Right cardiac atrium (tissue), 5 donors: ENCODE data around the gene PTPN4. TPM values are rescaled to one million over a fixed set of nuclear protein-coding genes. Genes with fewer than 3 reads are reported as not detected.

Source experiments
- ATAC-seq, 2 donors: fragments of 200-7000 bp; cut with Tn5 transposase; one replicate each; pipeline versions ENCODE4 v1.8.0 to v1.9.1; 2020; ENCODE audit warnings: moderate library complexity in 2 of 2, mild to moderate bottlenecking in 1 of 2
- DNase-seq, 3 donors: peaks; one replicate each; pipeline ENCODE4 v3.0.0-alpha.2; 2020
- H3K27ac ChIP-seq: one replicate; pipeline ENCODE4 v1.5.1; 2013; ENCODE audit warnings: mild to moderate bottlenecking, low read length, control low read depth, moderate library complexity
- H3K27me3 ChIP-seq: one replicate; pipeline ENCODE4 v1.6.1; 2013; ENCODE audit not compliant: control insufficient read depth, insufficient read depth
- H3K4me1 ChIP-seq: one replicate; pipeline ENCODE4 v1.6.1; 2013; ENCODE audit warnings: low read length; ENCODE audit not compliant: control insufficient read depth, insufficient read depth
- H3K4me3 ChIP-seq: one replicate; pipeline ENCODE4 v1.5.1; 2013; ENCODE audit warnings: low read length, control low read depth
- H3K9me3 ChIP-seq: one replicate; pipeline ENCODE4 v1.6.1; 2013; ENCODE audit warnings: low read length; ENCODE audit not compliant: control insufficient read depth
- WGBS: extraction: QIAGEN DNeasy Blood & Tissue Kit; methylation state at CpG from one replicate; pipeline ENCODE4 v1.1.7; 2013; 5-methylcytosine and 5-hydroxymethylcytosine counted together
- intact Hi-C, 4 donors: fragments of 100-400 bp; cut with DNase I; formaldehyde crosslinking; loops; one replicate each; pipeline versions ENCODE4 v1.11.0 to v1.14.0; 2022 to 2023
- polyA plus RNA-seq: library from polyadenylated mRNA; stranded (reverse); fragments of 200-250 nt; gene quantifications from one replicate; pipeline ENCODE4 v1.2.3, GENCODE V29; 2013
- total RNA-seq, 4 donors: library from RNA; stranded (reverse); fragmentation: NEBNext Ultra II Directional; extraction: Animal tissue kit (Norgen Biotek cat#: 25700); gene quantifications; one replicate each; pipeline ENCODE4 v1.2.1, GENCODE V29; 2021
- donor health status: healthy with polysubstance abuse.
- donor health status: DM: no; HTN: yes; CAD: no.
- donor health status: DM: no; HTN: no; CAD: no.
- donor health status: DM: no; HTN: yes; CAD: no; lungs with severe emphysema.
- donor health status: DM: yes; HTN: yes; CAD: no.

The PTPN4 gene
- total and polyA plus RNA-seq, 5 donors, result 6.5 to 42.6 (median 35.0) TPM

GRCh38 chr2:119719261-119719627 lies 40.5 kb upstream of the PTPN4 start:
- no peaks in the 10 kb centered on the region for H3K27me3 ChIP-seq
- ATAC-seq, result no peak
- no peaks in the 10 kb centered on the region for H3K9me3 ChIP-seq
- intact Hi-C loops, result no loop called here
- H3K4me3 ChIP-seq, result no peak overlapping the region
- 87% methylated on average over 3 of the region's 3 CpGs for WGBS
- H3K27ac ChIP-seq, result no peak overlapping the region
- no peak for DNase-seq
- peaks cover 4% of the 10 kb centered on the region for H3K4me1 ChIP-seq

GRCh38 chr2:119721043-119721442 lies 38.7 kb upstream of the PTPN4 start:
- DNase-seq (no peak), ATAC-seq (no peak)
- H3K27ac ChIP-seq, result no peak overlapping the region
- WGBS, result 94% methylated on average over 1 of the region's 1 CpG
- no peak overlapping the region for H3K4me3 ChIP-seq
- no peaks in the 10 kb centered on the region for H3K4me1 ChIP-seq
- H3K27me3 ChIP-seq, result no peaks in the 10 kb centered on the region
- intact Hi-C loops, result no loop called here
- H3K9me3 ChIP-seq, result no peaks in the 10 kb centered on the region

GRCh38 chr2:119721462-119721861 lies 38.3 kb upstream of the PTPN4 start:
- 52% methylated on average over 5 of the region's 5 CpGs for WGBS
- intact Hi-C loops, result no loop called here
- Histone ChIP-seq H3K4me3 (no peak overlapping the region), H3K27me3 (no peaks in the 10 kb centered on the region), H3K27ac (peak overlapping the region; percentile 21), H3K9me3 (no peaks in the 10 kb centered on the region), H3K4me1 (no peaks in the 10 kb centered on the region)
- DNase-seq (no peak), ATAC-seq (peak; percentile 79 to 92)

- Histone ChIP-seq H3K4me3 (no peak overlapping the region), H3K27ac (peak overlapping the region; percentile 6), H3K27me3 (no peaks in the 10 kb centered on the region), H3K9me3 (no peaks in the 10 kb centered on the region), H3K4me1 (no peaks in the 10 kb centered on the region)
- DNase-seq (no peak), ATAC-seq (no peak)
- 82% methylated on average over 4 of the region's 4 CpGs for WGBS
- intact Hi-C loops, result no loop called here
Measured at GRCh38 chr2:119721904-119722303, 37.8 kb upstream of the PTPN4 start.

GRCh38 chr2:119723186-119723585 lies 36.5 kb upstream of the PTPN4 start:
- Histone ChIP-seq H3K27me3 (no peaks in the 10 kb centered on the region), H3K9me3 (no peaks in the 10 kb centered on the region), H3K27ac (no peak overlapping the region), H3K4me3 (no peak overlapping the region), H3K4me1 (no peaks in the 10 kb centered on the region)
- no peak for DNase-seq
- WGBS, result 66% methylated on average over 8 of the region's 8 CpGs
- intact Hi-C loops, result no loop called here
- no peak for ATAC-seq

- ATAC-seq (no peak), DNase-seq (no peak)
- intact Hi-C loops, result no loop called here
- Histone ChIP-seq H3K4me3 (no peak overlapping the region), H3K27me3 (no peaks in the 10 kb centered on the region), H3K9me3 (no peaks in the 10 kb centered on the region), H3K4me1 (no peaks in the 10 kb centered on the region), H3K27ac (no peak overlapping the region)
- WGBS, result 82% methylated on average over 10 of the region's 10 CpGs
Measured at GRCh38 chr2:119723784-119724467, 35.8 kb upstream of the PTPN4 start.

- no peaks in the 10 kb centered on the region for H3K27me3 ChIP-seq
- no peak overlapping the region for H3K27ac ChIP-seq
- no peak overlapping the region for H3K4me3 ChIP-seq
- WGBS, result 86% methylated on average over 10 of the region's 10 CpGs
- no peaks in the 10 kb centered on the region for H3K9me3 ChIP-seq
- DNase-seq (no peak), ATAC-seq (no peak)
- H3K4me1 ChIP-seq, result no peaks in the 10 kb centered on the region
- intact Hi-C loops, result no loop called here
Measured at GRCh38 chr2:119724656-119725485, 34.9 kb upstream of the PTPN4 start.

- Histone ChIP-seq H3K4me3 (no peak overlapping the region), H3K9me3 (no peaks in the 10 kb centered on the region), H3K27ac (no peak overlapping the region), H3K4me1 (no peaks in the 10 kb centered on the region), H3K27me3 (no peaks in the 10 kb centered on the region)
- WGBS, result 90% methylated on average over 1 of the region's 1 CpG
- no peak for DNase-seq
- intact Hi-C loops, result no loop called here
- no peak for ATAC-seq
Measured at GRCh38 chr2:119727493-119727892, 32.2 kb upstream of the PTPN4 start.

- Histone ChIP-seq H3K27me3 (no peaks in the 10 kb centered on the region), H3K9me3 (no peaks in the 10 kb centered on the region), H3K4me3 (no peak overlapping the region), H3K27ac (no peak overlapping the region), H3K4me1 (no peaks in the 10 kb centered on the region)
- no peak for ATAC-seq
- intact Hi-C loops, result no loop called here
- DNase-seq, result no peak
Measured at GRCh38 chr2:119728421-119728820, 31.3 kb upstream of the PTPN4 start.

- intact Hi-C loops, result no loop called here
- Histone ChIP-seq H3K9me3 (no peaks in the 10 kb centered on the region), H3K27ac (no peak overlapping the region), H3K4me3 (no peak overlapping the region), H3K4me1 (no peaks in the 10 kb centered on the region), H3K27me3 (no peaks in the 10 kb centered on the region)
- ATAC-seq (no peak), DNase-seq (no peak)
- 78% methylated on average over 8 of the region's 8 CpGs for WGBS
Measured at GRCh38 chr2:119730671-119731177, 29.0 kb upstream of the PTPN4 start.

GRCh38 chr2:119731983-119732382 lies 27.7 kb upstream of the PTPN4 start:
- H3K27ac ChIP-seq, result no peak overlapping the region
- no peak for DNase-seq
- H3K9me3 ChIP-seq, result no peaks in the 10 kb centered on the region
- no peaks in the 10 kb centered on the region for H3K4me1 ChIP-seq
- H3K4me3 ChIP-seq, result no peak overlapping the region
- no peaks in the 10 kb centered on the region for H3K27me3 ChIP-seq
- intact Hi-C loops, result no loop called here
- ATAC-seq, result no peak
- WGBS, result 73% methylated on average over 11 of the region's 11 CpGs
